Measurements from ENCODE around the gene HNRNPF.

- TF ChIP-seq, protein P1, sequence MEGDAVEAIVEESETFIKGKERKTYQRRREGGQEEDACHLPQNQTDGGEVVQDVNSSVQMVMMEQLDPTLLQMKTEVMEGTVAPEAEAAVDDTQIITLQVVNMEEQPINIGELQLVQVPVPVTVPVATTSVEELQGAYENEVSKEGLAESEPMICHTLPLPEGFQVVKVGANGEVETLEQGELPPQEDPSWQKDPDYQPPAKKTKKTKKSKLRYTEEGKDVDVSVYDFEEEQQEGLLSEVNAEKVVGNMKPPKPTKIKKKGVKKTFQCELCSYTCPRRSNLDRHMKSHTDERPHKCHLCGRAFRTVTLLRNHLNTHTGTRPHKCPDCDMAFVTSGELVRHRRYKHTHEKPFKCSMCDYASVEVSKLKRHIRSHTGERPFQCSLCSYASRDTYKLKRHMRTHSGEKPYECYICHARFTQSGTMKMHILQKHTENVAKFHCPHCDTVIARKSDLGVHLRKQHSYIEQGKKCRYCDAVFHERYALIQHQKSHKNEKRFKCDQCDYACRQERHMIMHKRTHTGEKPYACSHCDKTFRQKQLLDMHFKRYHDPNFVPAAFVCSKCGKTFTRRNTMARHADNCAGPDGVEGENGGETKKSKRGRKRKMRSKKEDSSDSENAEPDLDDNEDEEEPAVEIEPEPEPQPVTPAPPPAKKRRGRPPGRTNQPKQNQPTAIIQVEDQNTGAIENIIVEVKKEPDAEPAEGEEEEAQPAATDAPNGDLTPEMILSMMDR (IDR thresholded peaks at IDR 0.05; ENCODE audit: extremely low read depth in 1 of 2, insufficient read depth in 1 of 2, low read depth in 1 of 2, low read length in 2 of 2), result no peak
- no peak for TF ChIP-seq EZH2 (IDR thresholded peaks at IDR 0.05; ENCODE audit: borderline replicate concordance, low read depth, low read length, severe bottlenecking)
These were observed 54.7 kb downstream of the HNRNPF start for GRCh38 chr10:43354330-43354635.
